Central memory CD8-positive, alpha-beta T cell (primary cell): ENCODE results near the gene GNG12.

Source experiments
- ATAC-seq: fragments of 150-1000 bp; cut with Tn5 transposase; replicated peaks from 2 replicates; pipeline ENCODE4 v1.10.0; 2022; ENCODE audit warnings: mild to moderate bottlenecking, moderate FRiP score, moderate number of reproducible peaks; ENCODE audit not compliant: poor library complexity, severe bottlenecking; ENCODE audit errors: extremely low read depth
- DNase-seq, 2 donors: peaks; one replicate each; pipeline ENCODE4 v3.0.0; 2021; ENCODE audit warnings: low spot score in 2 of 2
- H3K27ac Mint-ChIP-seq: one replicate; pipeline ENCODE4 v1.8.0; 2022; ENCODE audit warnings: low read depth, mild to moderate bottlenecking, moderate library complexity, mixed read lengths
- H3K27me3 Mint-ChIP-seq: one replicate; pipeline ENCODE4 v1.8.0; 2022; ENCODE audit warnings: mixed read lengths
- H3K36me3 Mint-ChIP-seq: one replicate; pipeline ENCODE4 v1.8.0; 2022; ENCODE audit warnings: mild to moderate bottlenecking, moderate library complexity, mixed read lengths; ENCODE audit not compliant: insufficient read depth
- H3K4me1 Mint-ChIP-seq: one replicate; pipeline ENCODE4 v1.8.0; 2022; ENCODE audit warnings: mixed read lengths
- H3K4me3 Mint-ChIP-seq: one replicate; pipeline ENCODE4 v1.8.0; 2022; ENCODE audit warnings: mild to moderate bottlenecking, moderate library complexity, mixed read lengths
- H3K9me3 Mint-ChIP-seq: one replicate; pipeline ENCODE4 v1.8.0; 2022; ENCODE audit warnings: mixed read lengths

GNG12 gene

DNA sequence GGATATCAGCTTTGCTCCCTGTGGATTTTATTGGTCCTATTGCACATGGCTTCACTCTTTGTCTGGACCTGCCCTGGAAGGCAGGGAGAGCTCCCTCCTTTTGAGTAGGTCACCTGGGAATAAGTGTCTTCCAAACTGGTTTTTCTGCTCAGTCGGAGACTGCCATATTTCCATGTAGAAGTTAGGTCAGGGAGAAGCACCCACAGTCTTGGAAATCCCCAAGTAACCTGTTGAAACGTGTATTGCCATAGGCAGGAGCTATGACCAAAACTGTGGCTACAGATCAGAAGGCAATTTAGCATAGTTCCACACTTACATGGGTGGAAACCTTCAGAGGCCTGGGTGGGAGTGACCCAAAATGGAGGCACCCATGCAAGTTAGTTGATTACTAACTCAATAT is 3.5 kb upstream of the GNG12 start:
- peaks cover 9% of the 10 kb centered on the region for H3K4me1 Mint-ChIP-seq
- no peaks in the 10 kb centered on the region for H3K36me3 Mint-ChIP-seq
- H3K27ac Mint-ChIP-seq, result no peak overlapping the region
- no peak for DNase-seq
- no peak overlapping the region for H3K4me3 Mint-ChIP-seq
- H3K27me3 Mint-ChIP-seq, result peaks cover 58% of the 10 kb centered on the region
- H3K9me3 Mint-ChIP-seq, result no peaks in the 10 kb centered on the region
- ATAC-seq, result no peak

DNA sequence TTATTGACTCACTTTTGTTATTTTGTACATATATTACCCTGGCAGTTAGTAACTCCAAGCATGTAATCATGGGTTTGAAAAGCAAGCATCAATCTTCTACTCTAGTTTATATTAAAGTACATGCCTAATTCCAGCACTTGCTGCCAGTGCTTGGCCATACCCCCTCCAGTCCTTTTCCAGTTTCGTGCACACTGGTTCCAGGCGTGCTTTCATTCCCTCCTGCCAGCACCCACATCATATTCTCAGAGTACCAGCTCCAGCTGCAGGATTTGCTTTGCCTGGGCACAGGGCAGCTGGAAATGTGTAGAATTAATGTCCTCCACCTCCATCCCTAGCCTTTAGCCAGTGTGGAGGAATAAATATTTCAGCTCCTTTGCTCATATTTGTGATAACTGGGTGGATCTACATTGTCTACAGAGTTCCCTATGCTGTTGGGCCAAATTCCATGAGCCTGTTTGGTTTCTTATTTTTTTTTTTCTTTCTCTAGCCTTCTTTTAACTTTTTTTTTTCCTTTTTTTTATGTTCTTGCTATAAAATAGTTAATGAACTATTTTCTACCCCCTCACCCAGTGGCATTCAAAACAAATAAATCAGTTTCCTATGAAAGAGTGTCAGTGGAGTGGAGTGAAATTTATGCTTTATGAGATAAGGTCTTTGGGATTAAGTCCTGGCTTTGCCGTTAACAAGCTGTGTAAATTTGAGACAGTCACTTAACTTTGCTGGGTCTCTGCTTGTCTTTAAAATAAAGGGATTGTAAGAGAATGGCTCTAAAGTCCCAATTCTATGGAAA is 2.6 kb upstream of the GNG12 start:
- ATAC-seq, result no peak
- H3K36me3 Mint-ChIP-seq, result no peaks in the 10 kb centered on the region
- no peak overlapping the region for H3K27ac Mint-ChIP-seq
- no peak overlapping the region for H3K4me3 Mint-ChIP-seq
- H3K9me3 Mint-ChIP-seq, result no peaks in the 10 kb centered on the region
- H3K27me3 Mint-ChIP-seq, result peaks cover 67% of the 10 kb centered on the region
- DNase-seq, result no peak
- H3K4me1 Mint-ChIP-seq, result peaks cover 10% of the 10 kb centered on the region

DNA sequence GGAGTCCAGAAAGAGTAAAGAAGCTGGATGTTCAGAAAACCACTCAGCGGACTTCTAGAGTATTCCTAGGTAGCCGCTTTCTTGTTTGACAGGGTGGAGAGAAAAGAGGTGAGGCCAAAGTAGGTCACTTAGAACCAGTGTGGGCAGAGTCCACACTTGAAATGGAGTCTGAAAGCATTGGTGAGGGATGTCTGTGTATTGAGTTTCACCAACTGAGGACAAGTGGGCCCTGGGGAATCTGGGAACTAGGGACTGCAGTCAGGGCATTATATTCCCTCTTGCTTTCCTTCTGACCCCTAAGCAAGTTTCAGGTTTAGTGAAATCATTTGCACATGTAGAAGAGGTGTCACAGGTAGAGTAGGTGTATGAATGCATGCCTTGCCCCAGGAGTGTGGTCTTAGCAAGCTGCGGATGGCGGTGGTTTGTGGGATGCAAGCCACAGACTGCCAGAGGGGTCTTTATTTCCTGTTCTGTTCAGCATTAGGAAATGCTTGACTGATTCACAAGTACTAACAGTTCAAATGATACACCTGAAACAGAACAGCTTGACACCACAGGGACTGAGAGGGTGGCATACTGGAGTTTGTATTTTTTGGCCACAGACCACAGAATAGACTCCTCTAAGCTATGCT is 1.1 kb upstream of the GNG12 start:
- Mint-ChIP-seq H3K27ac (no peak overlapping the region), H3K4me1 (peaks cover 10% of the 10 kb centered on the region), H3K27me3 (peaks cover 71% of the 10 kb centered on the region), H3K4me3 (no peak overlapping the region), H3K36me3 (no peaks in the 10 kb centered on the region), H3K9me3 (no peaks in the 10 kb centered on the region)
- ATAC-seq (no peak), DNase-seq (no peak)

DNA sequence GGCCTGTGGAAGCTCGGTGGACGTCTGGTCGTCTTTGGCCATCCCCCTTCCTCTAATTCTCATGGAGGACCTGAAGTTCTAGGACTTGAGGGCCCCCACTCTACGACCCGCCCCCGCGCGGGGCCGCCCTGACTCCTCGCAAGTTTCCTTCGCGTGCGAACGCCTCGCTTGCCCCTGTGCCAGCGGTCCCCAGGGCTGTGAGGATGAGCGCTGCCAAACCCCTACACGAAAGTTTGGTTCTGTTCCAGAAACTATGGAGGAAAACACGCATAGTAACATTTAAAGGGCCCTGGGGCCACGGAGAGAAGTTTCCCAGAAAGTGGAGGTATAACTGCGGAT is 304 bp upstream of the GNG12 start:
- no peaks in the 10 kb centered on the region for H3K9me3 Mint-ChIP-seq
- peaks cover 10% of the 10 kb centered on the region for H3K4me1 Mint-ChIP-seq
- H3K27me3 Mint-ChIP-seq, result peaks cover 71% of the 10 kb centered on the region
- H3K4me3 Mint-ChIP-seq, result peak overlapping the region; percentile 73
- H3K27ac Mint-ChIP-seq, result no peak overlapping the region
- H3K36me3 Mint-ChIP-seq, result no peaks in the 10 kb centered on the region
- DNase-seq (no peak), ATAC-seq (no peak)

DNA sequence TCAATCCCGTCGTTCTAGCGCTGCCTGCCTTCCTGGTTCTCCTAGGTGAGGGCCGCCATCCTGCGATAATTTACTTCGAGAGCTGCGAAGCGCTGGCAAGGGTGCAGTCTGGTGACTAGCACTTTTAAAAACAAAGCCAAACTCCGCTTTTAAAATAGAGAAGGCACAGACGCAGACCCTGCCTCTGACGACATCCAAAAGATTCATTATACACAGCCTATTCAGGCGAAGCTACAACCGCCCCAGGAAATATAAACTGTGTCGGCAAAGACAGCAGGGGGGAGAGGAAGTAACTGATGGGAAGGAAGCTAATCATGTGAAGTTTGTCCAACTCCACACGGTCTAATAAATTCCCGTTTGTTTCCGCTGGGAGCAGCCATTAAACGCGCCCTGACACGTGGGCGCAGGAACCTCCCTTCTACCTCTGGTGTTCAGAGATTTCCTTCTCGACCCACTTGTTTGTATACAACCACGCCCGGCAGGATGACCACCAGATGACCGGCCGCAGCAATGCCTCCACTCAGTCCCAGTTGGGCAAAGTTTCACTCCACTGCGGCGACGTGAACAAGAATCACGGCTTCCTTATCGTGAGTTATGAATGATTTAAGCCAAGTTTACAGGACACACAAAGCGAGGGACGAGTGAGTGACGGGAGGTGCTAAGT is 1.3 kb downstream of the GNG12 start:
- Mint-ChIP-seq H3K4me3 (peak overlapping the region; percentile 58), H3K36me3 (no peaks in the 10 kb centered on the region), H3K27ac (no peak overlapping the region), H3K27me3 (peaks cover 66% of the 10 kb centered on the region), H3K9me3 (no peaks in the 10 kb centered on the region), H3K4me1 (peaks cover 10% of the 10 kb centered on the region)
- DNase-seq (no peak), ATAC-seq (no peak)

DNA sequence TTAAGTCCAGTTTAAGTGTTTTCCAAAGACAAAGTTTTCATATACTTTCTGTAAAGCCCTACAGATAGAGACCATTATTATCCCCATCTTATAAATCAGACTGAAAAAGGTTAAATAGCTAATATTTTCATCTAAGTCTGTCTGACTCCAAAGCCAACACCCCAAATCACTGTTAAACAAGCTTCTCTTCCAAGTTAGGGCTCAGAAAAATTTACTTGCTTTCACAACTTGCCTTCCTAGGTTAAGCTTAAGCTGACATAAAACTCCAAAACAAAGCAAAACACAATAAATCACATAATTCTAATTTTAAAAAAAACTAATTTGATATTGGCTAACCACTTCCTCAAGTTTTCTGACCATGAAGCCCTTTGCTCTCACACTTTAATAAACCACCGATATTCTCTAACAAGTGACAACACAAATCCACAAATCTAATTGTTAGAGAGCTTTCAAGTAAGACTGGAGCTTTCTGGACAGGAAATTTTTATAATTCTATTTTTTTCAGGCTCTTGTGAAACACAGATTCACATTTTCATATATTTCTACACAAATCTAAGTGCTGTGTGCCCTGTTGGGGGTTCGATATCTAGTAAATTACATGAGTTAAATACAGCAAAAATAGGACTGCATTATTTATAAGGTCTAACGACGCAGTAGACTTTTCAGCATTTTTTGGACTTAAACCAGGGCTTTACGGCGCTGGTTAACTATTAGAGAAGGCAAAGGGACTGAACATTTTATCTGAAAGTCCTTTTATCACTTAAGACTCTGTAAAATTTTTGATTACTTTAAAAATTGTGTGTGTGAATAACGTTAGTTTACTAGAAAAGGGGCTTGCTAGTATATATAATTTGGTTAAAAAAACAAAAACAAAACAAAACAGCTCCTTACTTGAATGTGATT is 2.1 kb downstream of the GNG12 start:
- no peak for ATAC-seq
- peak overlapping the region; percentile 58 for H3K4me3 Mint-ChIP-seq

DNA sequence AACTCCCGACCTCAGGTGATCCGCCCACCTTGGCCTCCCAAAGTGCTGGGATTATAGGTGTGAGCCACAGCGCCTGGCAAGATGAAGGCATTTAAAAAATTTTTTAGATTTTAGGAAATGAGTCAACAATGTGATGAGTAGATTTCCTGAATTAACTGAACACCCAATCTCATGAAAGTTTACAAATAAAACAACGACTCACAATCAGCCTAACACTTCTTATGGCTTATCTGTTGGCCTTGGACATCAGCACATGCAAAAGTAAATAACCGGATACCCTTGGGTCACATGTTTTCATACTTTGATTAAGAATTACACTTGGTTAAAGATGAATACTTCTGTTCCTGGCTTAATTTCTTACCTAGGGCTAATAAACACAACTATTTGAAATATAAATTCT is 3.0 kb downstream of the GNG12 start:
- Mint-ChIP-seq H3K27ac (no peak overlapping the region), H3K36me3 (no peaks in the 10 kb centered on the region), H3K9me3 (no peaks in the 10 kb centered on the region), H3K4me3 (no peak overlapping the region), H3K4me1 (peaks cover 10% of the 10 kb centered on the region), H3K27me3 (peaks cover 48% of the 10 kb centered on the region)
- ATAC-seq, result no peak
- no peak for DNase-seq

More for the DNA sequence above, 2.1 kb downstream of the GNG12 start:
- Mint-ChIP-seq H3K9me3 (no peaks in the 10 kb centered on the region), H3K27me3 (peaks cover 58% of the 10 kb centered on the region), H3K27ac (no peak overlapping the region), H3K36me3 (no peaks in the 10 kb centered on the region), H3K4me1 (peaks cover 10% of the 10 kb centered on the region)
- no peak for DNase-seq

DNA sequence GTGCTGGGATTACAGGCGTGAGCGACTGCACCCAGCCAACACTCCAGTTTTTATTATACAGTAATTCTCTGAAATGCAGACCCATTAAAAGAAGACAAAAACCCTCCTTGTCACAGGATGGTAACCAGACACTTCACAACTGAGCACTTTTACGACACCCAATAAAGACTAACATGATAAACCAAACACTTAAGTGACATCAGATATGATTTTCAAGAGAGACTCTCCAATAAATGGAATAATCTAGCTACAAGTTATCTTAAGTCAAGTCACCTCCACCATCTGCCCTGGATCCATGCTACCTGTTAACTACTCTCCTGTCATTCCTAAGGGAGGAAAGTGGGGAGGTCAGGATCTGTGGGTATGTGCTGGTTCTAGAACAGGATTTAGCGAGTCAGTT is 5.6 kb downstream of the GNG12 start:
- peaks cover 10% of the 10 kb centered on the region for H3K4me1 Mint-ChIP-seq
- no peaks in the 10 kb centered on the region for H3K36me3 Mint-ChIP-seq
- H3K4me3 Mint-ChIP-seq, result no peak overlapping the region
- DNase-seq, result no peak
- H3K27ac Mint-ChIP-seq, result no peak overlapping the region
- peaks cover 27% of the 10 kb centered on the region for H3K27me3 Mint-ChIP-seq
- no peak for ATAC-seq
- no peaks in the 10 kb centered on the region for H3K9me3 Mint-ChIP-seq

DNA sequence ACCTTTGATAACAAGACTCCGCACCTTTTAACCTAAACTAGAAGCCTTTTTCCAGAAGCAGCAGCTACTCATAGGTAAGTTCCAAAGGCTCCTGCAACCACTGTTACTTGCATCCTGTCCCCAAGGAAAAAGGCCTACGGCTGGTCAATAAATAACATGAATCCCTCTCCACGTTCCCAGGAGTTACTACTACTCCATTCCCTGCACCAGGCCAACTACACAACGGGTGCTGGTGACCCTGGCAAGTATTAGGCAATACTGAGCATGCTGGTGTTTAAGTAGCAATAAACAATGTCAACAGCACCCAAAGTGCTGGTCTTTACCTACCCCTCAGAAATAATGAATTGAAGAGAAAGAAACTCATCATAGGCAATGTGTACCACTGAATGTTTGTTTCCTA is 7.7 kb downstream of the GNG12 start:
- H3K27me3 Mint-ChIP-seq, result peaks cover 7% of the 10 kb centered on the region
- no peak overlapping the region for H3K27ac Mint-ChIP-seq
- ATAC-seq (no peak), DNase-seq (no peak)
- H3K36me3 Mint-ChIP-seq, result no peaks in the 10 kb centered on the region
- H3K4me3 Mint-ChIP-seq, result no peak overlapping the region
- no peaks in the 10 kb centered on the region for H3K9me3 Mint-ChIP-seq
- no peaks in the 10 kb centered on the region for H3K4me1 Mint-ChIP-seq

DNA sequence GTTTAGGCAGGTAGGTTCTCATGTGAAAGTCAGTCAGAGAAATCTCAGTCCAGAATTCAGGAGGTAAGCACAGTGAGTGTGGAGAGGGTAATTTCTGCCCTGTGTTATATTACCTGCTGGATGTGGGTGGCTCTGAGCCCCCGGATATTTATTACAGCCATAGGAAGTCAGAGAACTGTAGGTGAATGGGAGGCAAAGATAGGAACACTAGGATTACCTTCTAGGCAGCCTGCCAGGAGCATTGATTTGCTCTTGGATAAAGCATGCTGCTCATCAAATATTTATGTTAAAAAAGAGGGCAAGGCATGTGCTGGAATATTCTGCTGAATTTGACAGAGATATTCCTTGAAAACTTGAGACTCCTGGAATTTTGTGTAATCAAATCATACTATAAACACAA is 8.5 kb downstream of the GNG12 start:
- ATAC-seq, result no peak
- Mint-ChIP-seq H3K9me3 (no peaks in the 10 kb centered on the region), H3K4me3 (no peak overlapping the region), H3K27me3 (peaks cover 11% of the 10 kb centered on the region), H3K36me3 (no peaks in the 10 kb centered on the region), H3K27ac (no peak overlapping the region), H3K4me1 (no peaks in the 10 kb centered on the region)
- DNase-seq, result no peak

DNA sequence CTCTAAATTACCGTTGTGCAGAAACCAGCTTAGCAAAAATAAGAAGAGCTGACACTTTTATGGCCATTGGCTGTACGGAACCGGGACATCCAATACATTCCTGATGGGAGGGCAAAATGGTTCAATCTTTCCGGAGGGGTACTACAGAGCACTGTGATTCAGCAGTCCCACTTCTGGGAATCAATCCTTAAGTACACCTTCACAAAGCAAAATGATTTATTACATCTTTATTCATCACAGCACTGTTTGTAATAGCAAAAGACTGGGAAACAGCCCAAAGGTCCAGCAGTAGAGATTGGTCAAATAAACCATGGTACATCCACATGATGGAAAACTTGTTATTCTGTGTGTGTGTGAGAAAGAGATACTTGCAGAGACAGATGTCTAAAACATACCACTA is 9.7 kb downstream of the GNG12 start:
- H3K27me3 Mint-ChIP-seq, result peaks cover 22% of the 10 kb centered on the region
- H3K36me3 Mint-ChIP-seq, result no peaks in the 10 kb centered on the region
- H3K4me3 Mint-ChIP-seq, result no peak overlapping the region
- no peaks in the 10 kb centered on the region for H3K9me3 Mint-ChIP-seq
- no peak for ATAC-seq
- no peaks in the 10 kb centered on the region for H3K4me1 Mint-ChIP-seq
- DNase-seq, result no peak
- no peak overlapping the region for H3K27ac Mint-ChIP-seq

DNA sequence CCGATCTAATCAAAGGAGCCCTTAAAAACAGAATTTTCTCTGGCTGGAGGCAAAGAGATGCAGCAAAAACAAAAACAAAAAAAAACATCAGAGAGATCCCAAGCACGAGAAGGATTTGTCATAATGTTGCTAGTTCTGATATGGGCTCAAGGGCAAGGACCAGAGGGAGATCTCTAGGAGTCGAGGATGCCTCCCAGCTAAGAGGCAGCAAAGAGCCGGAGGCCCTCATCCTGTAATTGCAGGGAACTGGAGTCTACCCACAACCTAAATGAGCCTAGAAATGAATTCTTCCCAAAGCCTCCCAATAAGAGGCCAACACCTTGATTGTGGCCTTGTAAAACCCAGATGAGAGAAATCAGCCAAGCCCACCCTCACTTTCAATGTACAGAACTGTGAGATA is 12.0 kb downstream of the GNG12 start:
- Mint-ChIP-seq H3K36me3 (no peaks in the 10 kb centered on the region), H3K27ac (no peak overlapping the region), H3K9me3 (no peaks in the 10 kb centered on the region), H3K4me3 (no peak overlapping the region), H3K4me1 (no peaks in the 10 kb centered on the region), H3K27me3 (peaks cover 27% of the 10 kb centered on the region)
- ATAC-seq (no peak), DNase-seq (no peak)
